Measurements from ENCODE around the gene GPC3.

GRCh38 chrX:133908223-133908955 lies 77.0 kb downstream of the GPC3 start:
- TF ChIP-seq CTCF (IDR thresholded peaks at IDR 0.05) (no peak), POLR2A (IDR thresholded peaks at IDR 0.05) (no peak), POLR2AphosphoS5 (IDR thresholded peaks at IDR 0.05) (no peak), EP300 (IDR thresholded peaks at IDR 0.05) (no peak)

Data from stomach (tissue), 4 donors.